A549 (cell line): Measurements from ENCODE around the gene PIM3. TPM values are rescaled to one million over a fixed set of nuclear protein-coding genes. Genes with fewer than 3 reads are reported as not detected.

Experiments
- ATAC-seq, 2 experiments: fragments of 200-7000 bp in 1 of 2; fragments of >200 bp in 1 of 2; cut with Nextera tagmentation in 1 of 2; cut with Tn5 transposase in 1 of 2; 3 replicates each; pipeline versions ENCODE4 v1.8.0 to v1.9.1; 2018 to 2020; ENCODE audit warnings: mild to moderate bottlenecking in 1 of 2, moderate library complexity in 1 of 2
- CTCF ChIA-PET: fragments of 300-600 bp; sonication (Branson Sonifier 250); formaldehyde crosslinking; extraction: SDS; loops from one replicate; lab custom pipeline; 2021; ENCODE audit warnings: antibody characterized with exemption, inconsistent platforms; lab: Yijun Ruan, JAX
- POLR2A ChIA-PET: fragments of 350-600 bp; formaldehyde crosslinking; extraction: SDS; loops from one replicate; lab custom pipeline; 2021; ENCODE audit warnings: antibody characterized with exemption, inconsistent platforms; lab: Yijun Ruan, JAX
- DNase-seq, 2 experiments: peaks; one replicate each; pipeline versions ENCODE4 v3.0.0 to v3.0.0-alpha.2; 2011 to 2016; ENCODE audit warnings: low read depth in 1 of 2, low spot score in 1 of 2
- FAIRE-seq: peaks from 2 replicates; lab custom pipeline; 2011; peaks lifted over from hg19 to GRCh38; lab: Jason Lieb, UNC
- H3K27ac ChIP-seq, 2 experiments: fragments of >200 bp; sonication (Bioruptor Twin); formaldehyde crosslinking; 3 replicates each; pipeline ENCODE4 v1.5.1; 2016 to 2017
- H3K4me1 ChIP-seq: fragments of >200 bp; sonication (Bioruptor Twin); formaldehyde crosslinking; 3 replicates; pipeline ENCODE4 v1.6.1; 2016
- H3K4me2 ChIP-seq: fragments of >200 bp; sonication (Bioruptor Twin); formaldehyde crosslinking; 3 replicates; pipeline ENCODE4 v1.6.1; 2016
- H3K4me3 ChIP-seq: fragments of >200 bp; sonication (Bioruptor Twin); formaldehyde crosslinking; 3 replicates; pipeline ENCODE4 v1.5.1; 2016
- H3K9me3 ChIP-seq: fragments of >200 bp; sonication (Bioruptor Twin); formaldehyde crosslinking; 3 replicates; pipeline ENCODE4 v1.6.1; 2016
- BCL3 ChIP-seq: fragments of >200 bp; sonication (Bioruptor Twin); formaldehyde crosslinking; IDR thresholded peaks from 3 replicates; pipeline ENCODE4 v1.6.1; 2016
- BHLHE40 ChIP-seq: IDR thresholded peaks from 2 replicates; pipeline ENCODE4 v1.6.1; 2012; ENCODE audit warnings: low read depth, low read length, inconsistent platforms
- CBX2 ChIP-seq: fragments of 200-600 bp; sonication (generic); IDR thresholded peaks from 2 replicates; pipeline ENCODE4 v1.6.1; 2016; ENCODE audit warnings: low read depth, mild to moderate bottlenecking, borderline replicate concordance
- CHD2 ChIP-seq: fragments of 150-350 bp; IDR thresholded peaks from 2 replicates; pipeline ENCODE4 v1.6.1; 2014; ENCODE audit warnings: low read length; ENCODE audit not compliant: partially characterized antibody
- CHD4 ChIP-seq: fragments of 200-600 bp; sonication (generic); IDR thresholded peaks from 2 replicates; pipeline ENCODE4 v1.6.1; 2016; ENCODE audit warnings: antibody characterized with exemption, mild to moderate bottlenecking, borderline replicate concordance
- EHF ChIP-seq: fragments of 250-450 bp; sonication (Bioruptor Pico); IDR thresholded peaks from 2 replicates; pipeline ENCODE4 v1.5.0; 2020; ENCODE audit warnings: mild to moderate bottlenecking
- ESRRA ChIP-seq: fragments of 150-350 bp; IDR thresholded peaks from 2 replicates; pipeline ENCODE4 v1.6.1; 2014; ENCODE audit warnings: mild to moderate bottlenecking, low read length, borderline replicate concordance
- FOSB ChIP-seq: fragments of 250-450 bp; sonication (Bioruptor Pico); IDR thresholded peaks from 2 replicates; pipeline ENCODE4 v1.5.0; 2020; ENCODE audit warnings: mild to moderate bottlenecking, moderate library complexity
- GATA3 ChIP-seq: IDR thresholded peaks from 2 replicates; pipeline ENCODE4 v1.6.1; 2012; ENCODE audit warnings: borderline replicate concordance
- HES2 ChIP-seq: fragments of >200 bp; sonication (Bioruptor Twin); formaldehyde crosslinking; IDR thresholded peaks from 2 replicates; pipeline ENCODE4 v1.6.1; 2016
- HMGXB4 ChIP-seq: fragments of 250-450 bp; sonication (Bioruptor Pico); IDR thresholded peaks from 2 replicates; pipeline ENCODE4 v1.5.0; 2021; ENCODE audit warnings: mild to moderate bottlenecking, moderate library complexity, borderline replicate concordance
- HOXB5 ChIP-seq: fragments of 250-450 bp; sonication (Bioruptor Pico); IDR thresholded peaks from 2 replicates; pipeline ENCODE4 v1.5.0; 2020; ENCODE audit warnings: mild to moderate bottlenecking, moderate library complexity
- JUNB ChIP-seq: fragments of >200 bp; sonication (Bioruptor Twin); formaldehyde crosslinking; IDR thresholded peaks from 2 replicates; pipeline ENCODE4 v1.6.1; 2016
- KDM1A ChIP-seq: fragments of 200-600 bp; sonication (generic); IDR thresholded peaks from 2 replicates; pipeline ENCODE4 v1.6.1; 2016; ENCODE audit warnings: low read depth, mild to moderate bottlenecking
- MAX ChIP-seq: IDR thresholded peaks from 2 replicates; pipeline ENCODE4 v1.6.1; 2012
- MYC ChIP-seq: IDR thresholded peaks from 2 replicates; pipeline ENCODE4 v1.6.1; 2012; ENCODE audit warnings: mild to moderate bottlenecking, inconsistent platforms, low read length, improper control_type of control experiment, borderline replicate concordance
- NR3C1 ChIP-seq: fragments of >200 bp; sonication (Bioruptor Twin); formaldehyde crosslinking; IDR thresholded peaks from 3 replicates; pipeline ENCODE4 v1.6.1; 2017
- PHF8 ChIP-seq: fragments of 200-600 bp; sonication (generic); IDR thresholded peaks from 2 replicates; pipeline ENCODE4 v1.6.1; 2016; ENCODE audit warnings: low read depth, mild to moderate bottlenecking, antibody characterized with exemption, moderate library complexity, borderline replicate concordance
- POLR2AphosphoS2 ChIP-seq: conservative IDR thresholded peaks from 2 replicates; pipeline ENCODE4 v1.6.1; 2012; ENCODE audit warnings: low read length, improper control_type of control experiment, inconsistent platforms
- RAD21 ChIP-seq, 2 experiments: fragments of >200 bp in 1 of 2; sonication (Bioruptor Twin) in 1 of 2; formaldehyde crosslinking in 1 of 2; IDR thresholded peaks in 1 of 2; conservative IDR thresholded peaks in 1 of 2; 2 replicates in 1 of 2; 3 replicates in 1 of 2; pipeline ENCODE4 v1.6.1; 2012 to 2018; ENCODE audit warnings: inconsistent platforms in 1 of 2
- RCOR1 ChIP-seq: fragments of 150-350 bp; IDR thresholded peaks from 2 replicates; pipeline ENCODE4 v1.6.1; 2014; ENCODE audit warnings: antibody characterized with exemption, low read length, low read depth
- SREBF2 ChIP-seq: fragments of 450-650 bp; IDR thresholded peaks from 2 replicates; pipeline ENCODE4 v1.6.1; 2014; ENCODE audit warnings: mild to moderate bottlenecking, moderate library complexity
- ZSCAN20 ChIP-seq: fragments of 250-450 bp; sonication (Bioruptor Pico); IDR thresholded peaks from 2 replicates; pipeline ENCODE4 v1.8.0; 2022; ENCODE audit warnings: mild to moderate bottlenecking, moderate library complexity
- WGBS: methylation state at CpG from one replicate; pipeline ENCODE4 v1.1.6; 2017; ENCODE audit errors: missing lambda C conversion rate; 5-methylcytosine and 5-hydroxymethylcytosine counted together
- polyA plus RNA-seq, 4 experiments: library from polyadenylated mRNA; depleted of rRNA in 3 of 4; stranded (reverse); fragments of >200 nt; fragmentation: RNase III in 1 of 4; extraction: RNeasy Plus Mini Kit Qiagen cat#74134 plus additional on column Dnase treatment in 1 of 4; gene quantifications; 2 replicates in 3 of 4; 3 replicates in 1 of 4; pipeline ENCODE4 v1.2.3, GENCODE V29; 2011 to 2017
- TF ChIP-seq, protein P1 (sequence below): fragments of 150-350 bp; IDR thresholded peaks from 2 replicates; pipeline ENCODE4 v1.6.1; 2014; ENCODE audit warnings: low read depth, mild to moderate bottlenecking, low read length
- TF ChIP-seq, protein P2 (sequence below): fragments of 200-600 bp; sonication (generic); IDR thresholded peaks from 2 replicates; pipeline ENCODE4 v1.6.1; 2016; ENCODE audit warnings: antibody characterized with exemption, mild to moderate bottlenecking, moderate library complexity

PIM3 gene
- polyA plus RNA-seq, 2 of the 4 experiments (the other 2 are of a cell fraction), result 4.4 to 11.3 TPM

- no peak for TF ChIP-seq BCL3
- TF ChIP-seq RCOR1, result no peak
- peak; percentile 70; the same call in 1 of the 2 replicates for TF ChIP-seq PHF8
- TF ChIP-seq ZSCAN20 (CRISPR knock-in tag), result no peak
- no peak for TF ChIP-seq SREBF2
- no peak for TF ChIP-seq FOSB (CRISPR knock-in tag)
- TF ChIP-seq CHD2, result peak; percentile 46
These were observed 10.1 kb downstream of the PIM3 start (continued) for GRCh38 chr22:49970528-49971231.

DNA sequence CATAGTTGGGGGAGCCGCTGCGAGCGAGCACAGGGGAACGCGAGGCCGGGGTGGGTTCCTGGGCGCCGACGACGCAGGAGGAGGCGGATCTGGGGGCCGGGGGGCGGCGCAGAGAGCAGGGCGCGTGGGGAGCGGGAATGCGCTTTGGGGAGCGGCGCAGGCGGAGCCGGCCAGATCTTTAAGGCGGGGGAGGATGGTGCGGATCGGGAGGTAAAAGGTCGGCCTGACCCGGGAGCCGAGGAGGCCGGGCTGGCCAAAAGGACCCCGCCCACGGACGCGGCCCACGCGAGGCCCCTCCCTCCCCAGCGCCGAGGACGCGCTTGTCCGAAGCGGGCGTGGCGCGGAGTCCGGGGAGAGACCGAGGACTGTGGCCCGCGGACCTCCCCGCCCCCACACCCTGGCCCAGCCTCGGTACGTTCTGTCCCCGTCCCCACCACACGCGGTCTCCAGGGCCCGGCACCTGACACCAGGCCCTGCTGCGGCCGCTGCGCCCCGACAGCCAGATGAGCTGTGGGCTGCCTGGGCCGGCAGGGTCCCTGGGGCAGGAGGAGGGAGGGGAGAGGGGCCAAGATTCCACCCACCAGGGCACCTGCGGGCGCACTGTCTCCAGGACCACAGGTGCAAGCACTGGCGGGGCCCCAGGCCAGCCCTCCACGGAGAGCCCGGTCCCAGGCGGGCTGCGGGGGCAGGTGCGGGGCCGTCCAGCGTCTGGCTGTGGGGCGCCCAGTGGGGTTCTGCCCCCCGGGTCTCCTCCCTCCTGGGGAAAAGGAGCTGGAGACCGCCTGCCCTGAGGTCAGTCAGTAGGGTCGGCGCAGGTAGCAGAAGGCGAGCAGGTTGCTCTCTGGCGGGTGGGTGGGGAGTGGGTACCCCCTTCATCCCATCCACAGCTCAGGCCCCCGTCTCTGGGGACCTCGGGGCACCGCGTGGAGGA is 10.9 kb downstream of the PIM3 start:
- peak overlapping the region; percentile 52 for H3K4me3 ChIP-seq
- H3K9me3 ChIP-seq, result no peaks in the 10 kb centered on the region
- peak; percentile 35 to 70 for ATAC-seq
- DNase-seq, result peak; percentile 33 to 84
- peak overlapping the region; percentile 89 for H3K4me2 ChIP-seq
- POLR2A ChIA-PET, result interaction anchor here (0.5 to 2.1 kb wide), 3 partner anchors 10 to 59 kb away, joined by 3 to 13 read pairs (median 3); partner anchors contain the start of gene PIM3
- whole genome bisulfite sequencing, result 20% methylated on average over 3 of the region's 81 CpGs
- CTCF ChIA-PET, result interaction anchor here (0.8 to 1.1 kb wide), 2 partner anchors 9 to 38 kb away, joined by 3 to 4 read pairs; no protein-coding TSS in a partner anchor
- peak overlapping the region; percentile 92 to 96 for H3K27ac ChIP-seq
- peaks cover 34% of the 10 kb centered on the region for H3K4me1 ChIP-seq
- FAIRE-seq, result no peak
- TF ChIP-seq, protein P1, sequence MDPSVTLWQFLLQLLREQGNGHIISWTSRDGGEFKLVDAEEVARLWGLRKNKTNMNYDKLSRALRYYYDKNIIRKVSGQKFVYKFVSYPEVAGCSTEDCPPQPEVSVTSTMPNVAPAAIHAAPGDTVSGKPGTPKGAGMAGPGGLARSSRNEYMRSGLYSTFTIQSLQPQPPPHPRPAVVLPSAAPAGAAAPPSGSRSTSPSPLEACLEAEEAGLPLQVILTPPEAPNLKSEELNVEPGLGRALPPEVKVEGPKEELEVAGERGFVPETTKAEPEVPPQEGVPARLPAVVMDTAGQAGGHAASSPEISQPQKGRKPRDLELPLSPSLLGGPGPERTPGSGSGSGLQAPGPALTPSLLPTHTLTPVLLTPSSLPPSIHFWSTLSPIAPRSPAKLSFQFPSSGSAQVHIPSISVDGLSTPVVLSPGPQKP, result no peak
- TF ChIP-seq HMGXB4 (CRISPR knock-in tag), result no peak
- TF ChIP-seq GATA3, result no peak
- 0 out of 3 replicates have a peak, but pooled peaks have one; percentile 41 for TF ChIP-seq BCL3
- no peak for TF ChIP-seq EHF (CRISPR knock-in tag)
- no peak for TF ChIP-seq BHLHE40
- TF ChIP-seq KDM1A, result no peak
- TF ChIP-seq NR3C1, result no peak
- TF ChIP-seq MAX, result no peak
- no peak for TF ChIP-seq JUNB
- TF ChIP-seq CHD4, result no peak
- TF ChIP-seq RAD21 (conservative IDR thresholded peaks at IDR 0.05 in 1 of 2, IDR thresholded peaks at IDR 0.05 in 1 of 2), result no peak
- no peak for TF ChIP-seq MYC
- TF ChIP-seq, protein P2, sequence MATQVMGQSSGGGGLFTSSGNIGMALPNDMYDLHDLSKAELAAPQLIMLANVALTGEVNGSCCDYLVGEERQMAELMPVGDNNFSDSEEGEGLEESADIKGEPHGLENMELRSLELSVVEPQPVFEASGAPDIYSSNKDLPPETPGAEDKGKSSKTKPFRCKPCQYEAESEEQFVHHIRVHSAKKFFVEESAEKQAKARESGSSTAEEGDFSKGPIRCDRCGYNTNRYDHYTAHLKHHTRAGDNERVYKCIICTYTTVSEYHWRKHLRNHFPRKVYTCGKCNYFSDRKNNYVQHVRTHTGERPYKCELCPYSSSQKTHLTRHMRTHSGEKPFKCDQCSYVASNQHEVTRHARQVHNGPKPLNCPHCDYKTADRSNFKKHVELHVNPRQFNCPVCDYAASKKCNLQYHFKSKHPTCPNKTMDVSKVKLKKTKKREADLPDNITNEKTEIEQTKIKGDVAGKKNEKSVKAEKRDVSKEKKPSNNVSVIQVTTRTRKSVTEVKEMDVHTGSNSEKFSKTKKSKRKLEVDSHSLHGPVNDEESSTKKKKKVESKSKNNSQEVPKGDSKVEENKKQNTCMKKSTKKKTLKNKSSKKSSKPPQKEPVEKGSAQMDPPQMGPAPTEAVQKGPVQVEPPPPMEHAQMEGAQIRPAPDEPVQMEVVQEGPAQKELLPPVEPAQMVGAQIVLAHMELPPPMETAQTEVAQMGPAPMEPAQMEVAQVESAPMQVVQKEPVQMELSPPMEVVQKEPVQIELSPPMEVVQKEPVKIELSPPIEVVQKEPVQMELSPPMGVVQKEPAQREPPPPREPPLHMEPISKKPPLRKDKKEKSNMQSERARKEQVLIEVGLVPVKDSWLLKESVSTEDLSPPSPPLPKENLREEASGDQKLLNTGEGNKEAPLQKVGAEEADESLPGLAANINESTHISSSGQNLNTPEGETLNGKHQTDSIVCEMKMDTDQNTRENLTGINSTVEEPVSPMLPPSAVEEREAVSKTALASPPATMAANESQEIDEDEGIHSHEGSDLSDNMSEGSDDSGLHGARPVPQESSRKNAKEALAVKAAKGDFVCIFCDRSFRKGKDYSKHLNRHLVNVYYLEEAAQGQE, result no peak
- TF ChIP-seq HOXB5, result no peak
- TF ChIP-seq POLR2AphosphoS2, result no peak
- TF ChIP-seq ESRRA, result no peak
- TF ChIP-seq FOSB (CRISPR knock-in tag), result no peak
- no peak for TF ChIP-seq HES2
- no peak for TF ChIP-seq CBX2
